Measurements from ENCODE around the gene PCP2. TPM values are rescaled to one million over a fixed set of nuclear protein-coding genes. Genes with fewer than 3 reads are reported as not detected.
A peak's percentile ranks its signal among the peaks of the same experiment; 100 is the strongest.

The PCP2 gene
- total and polyA plus RNA-seq, 2 of the 13 experiments (the other 11 are each of a cell fraction or from before 2014, with no cell fraction given): 0.62 TPM; not detected in 1

DNA sequence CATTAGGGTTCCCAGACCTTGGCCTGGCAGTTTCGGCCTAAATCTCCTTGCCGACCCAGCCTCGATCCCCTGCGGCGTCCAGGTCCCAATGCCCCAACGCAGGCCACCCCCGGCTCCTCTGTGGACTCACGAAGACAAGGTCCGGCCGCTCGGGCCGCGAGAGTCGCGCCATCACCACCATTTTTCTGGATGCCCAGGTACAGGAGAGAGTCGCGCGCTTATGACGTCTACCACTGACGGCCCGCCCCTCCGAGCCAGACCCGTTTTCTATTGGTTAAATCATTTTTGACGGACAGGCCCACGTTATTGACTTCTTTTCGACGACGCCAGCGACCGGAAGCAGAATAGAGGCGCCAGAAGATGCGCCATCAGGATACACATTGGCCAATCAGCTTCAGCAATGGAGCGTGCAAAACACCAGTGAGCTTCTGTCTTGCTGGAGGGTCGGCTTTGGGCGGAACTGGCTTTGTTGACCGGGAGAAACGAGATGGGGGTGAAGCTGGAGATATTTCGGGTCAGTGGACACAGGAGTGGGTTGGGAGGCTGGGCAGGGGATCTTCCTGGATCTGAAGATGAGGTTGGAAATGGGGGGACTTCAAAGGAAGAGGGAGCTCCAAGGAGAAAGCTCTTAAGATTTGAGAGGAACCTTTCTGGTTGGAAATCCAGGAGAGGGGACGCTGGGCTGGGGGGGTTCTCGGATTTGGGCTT, 4.0 kb downstream of the PCP2 start, which contains the start of the genes PET100 and XAB2 (continued):
- TF ChIP-seq FOXA1 (IDR thresholded peaks at IDR 0.05) (no peak), FOXA1 (CRISPR knock-in tag; IDR thresholded peaks at IDR 0.05) (peak; percentile 89), NAIF1 (CRISPR knock-in tag; IDR thresholded peaks at IDR 0.05; ENCODE audit: borderline replicate concordance) (no peak), CHD2 (IDR thresholded peaks at IDR 0.05; ENCODE audit: low read depth, low read length) (no peak; the same call in 1 of the 2 replicates), KLF15 (CRISPR knock-in tag; IDR thresholded peaks at IDR 0.05; ENCODE audit: borderline replicate concordance) (no peak), ZNF598 (CRISPR knock-in tag; IDR thresholded peaks at IDR 0.05; ENCODE audit: borderline replicate concordance) (peak; percentile 57; the same call in 1 of the 2 replicates), ZNF768 (CRISPR knock-in tag; IDR thresholded peaks at IDR 0.05) (peak; percentile 30; the same call in 1 of the 2 replicates), FOXJ3 (CRISPR knock-in tag; IDR thresholded peaks at IDR 0.05; ENCODE audit: borderline replicate concordance) (0 out of 2 replicates have a peak, but pooled peaks have one; percentile 27), SMAD3 (CRISPR knock-in tag; IDR thresholded peaks at IDR 0.05) (0 out of 2 replicates have a peak, but pooled peaks have one; percentile 18), ZNF567 (CRISPR knock-in tag; IDR thresholded peaks at IDR 0.05; ENCODE audit: borderline replicate concordance) (no peak), ZSCAN25 (CRISPR knock-in tag; IDR thresholded peaks at IDR 0.05) (no peak; the same call in 1 of the 2 replicates), ZNF343 (CRISPR knock-in tag; IDR thresholded peaks at IDR 0.05) (no peak)
- TF ChIP-seq, protein P1, sequence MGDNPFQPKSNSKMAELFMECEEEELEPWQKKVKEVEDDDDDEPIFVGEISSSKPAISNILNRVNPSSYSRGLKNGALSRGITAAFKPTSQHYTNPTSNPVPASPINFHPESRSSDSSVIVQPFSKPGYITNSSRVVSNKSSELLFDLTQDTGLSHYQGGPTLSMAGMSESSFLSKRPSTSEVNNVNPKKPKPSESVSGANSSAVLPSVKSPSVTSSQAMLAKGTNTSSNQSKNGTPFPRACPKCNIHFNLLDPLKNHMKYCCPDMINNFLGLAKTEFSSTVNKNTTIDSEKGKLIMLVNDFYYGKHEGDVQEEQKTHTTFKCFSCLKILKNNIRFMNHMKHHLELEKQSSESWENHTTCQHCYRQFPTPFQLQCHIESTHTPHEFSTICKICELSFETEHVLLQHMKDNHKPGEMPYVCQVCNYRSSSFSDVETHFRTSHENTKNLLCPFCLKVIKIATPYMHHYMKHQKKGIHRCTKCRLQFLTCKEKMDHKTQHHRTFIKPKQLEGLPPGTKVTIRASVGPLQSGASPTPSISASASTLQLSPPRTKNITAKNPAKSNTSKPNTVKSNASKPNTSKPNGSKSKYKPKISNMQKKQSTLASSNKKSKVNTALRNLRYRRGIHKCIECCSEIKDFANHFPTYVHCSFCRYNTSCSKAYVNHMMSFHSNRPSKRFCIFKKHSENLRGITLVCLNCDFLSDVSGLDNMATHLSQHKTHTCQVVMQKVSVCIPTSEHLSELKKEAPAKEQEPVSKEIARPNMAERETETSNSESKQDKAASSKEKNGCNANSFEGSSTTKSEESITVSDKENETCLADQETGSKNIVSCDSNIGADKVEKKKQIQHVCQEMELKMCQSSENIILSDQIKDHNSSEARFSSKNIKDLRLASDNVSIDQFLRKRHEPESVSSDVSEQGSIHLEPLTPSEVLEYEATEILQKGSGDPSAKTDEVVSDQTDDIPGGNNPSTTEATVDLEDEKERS (CRISPR knock-in tag; IDR thresholded peaks at IDR 0.05): 0 out of 2 replicates have a peak, but pooled peaks have one; percentile 46
- TF ChIP-seq, protein P2, sequence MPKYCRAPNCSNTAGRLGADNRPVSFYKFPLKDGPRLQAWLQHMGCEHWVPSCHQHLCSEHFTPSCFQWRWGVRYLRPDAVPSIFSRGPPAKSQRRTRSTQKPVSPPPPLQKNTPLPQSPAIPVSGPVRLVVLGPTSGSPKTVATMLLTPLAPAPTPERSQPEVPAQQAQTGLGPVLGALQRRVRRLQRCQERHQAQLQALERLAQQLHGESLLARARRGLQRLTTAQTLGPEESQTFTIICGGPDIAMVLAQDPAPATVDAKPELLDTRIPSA (CRISPR knock-in tag; IDR thresholded peaks at IDR 0.05; ENCODE audit: borderline replicate concordance): no peak
- TF ChIP-seq, protein P3, sequence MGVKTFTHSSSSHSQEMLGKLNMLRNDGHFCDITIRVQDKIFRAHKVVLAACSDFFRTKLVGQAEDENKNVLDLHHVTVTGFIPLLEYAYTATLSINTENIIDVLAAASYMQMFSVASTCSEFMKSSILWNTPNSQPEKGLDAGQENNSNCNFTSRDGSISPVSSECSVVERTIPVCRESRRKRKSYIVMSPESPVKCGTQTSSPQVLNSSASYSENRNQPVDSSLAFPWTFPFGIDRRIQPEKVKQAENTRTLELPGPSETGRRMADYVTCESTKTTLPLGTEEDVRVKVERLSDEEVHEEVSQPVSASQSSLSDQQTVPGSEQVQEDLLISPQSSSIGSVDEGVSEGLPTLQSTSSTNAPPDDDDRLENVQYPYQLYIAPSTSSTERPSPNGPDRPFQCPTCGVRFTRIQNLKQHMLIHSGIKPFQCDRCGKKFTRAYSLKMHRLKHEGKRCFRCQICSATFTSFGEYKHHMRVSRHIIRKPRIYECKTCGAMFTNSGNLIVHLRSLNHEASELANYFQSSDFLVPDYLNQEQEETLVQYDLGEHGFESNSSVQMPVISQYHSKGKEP (CRISPR knock-in tag; IDR thresholded peaks at IDR 0.05): no peak
- TF ChIP-seq, protein P4, sequence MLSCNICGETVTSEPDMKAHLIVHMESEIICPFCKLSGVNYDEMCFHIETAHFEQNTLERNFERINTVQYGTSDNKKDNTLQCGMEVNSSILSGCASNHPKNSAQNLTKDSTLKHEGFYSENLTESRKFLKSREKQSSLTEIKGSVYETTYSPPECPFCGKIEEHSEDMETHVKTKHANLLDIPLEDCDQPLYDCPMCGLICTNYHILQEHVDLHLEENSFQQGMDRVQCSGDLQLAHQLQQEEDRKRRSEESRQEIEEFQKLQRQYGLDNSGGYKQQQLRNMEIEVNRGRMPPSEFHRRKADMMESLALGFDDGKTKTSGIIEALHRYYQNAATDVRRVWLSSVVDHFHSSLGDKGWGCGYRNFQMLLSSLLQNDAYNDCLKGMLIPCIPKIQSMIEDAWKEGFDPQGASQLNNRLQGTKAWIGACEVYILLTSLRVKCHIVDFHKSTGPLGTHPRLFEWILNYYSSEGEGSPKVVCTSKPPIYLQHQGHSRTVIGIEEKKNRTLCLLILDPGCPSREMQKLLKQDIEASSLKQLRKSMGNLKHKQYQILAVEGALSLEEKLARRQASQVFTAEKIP (CRISPR knock-in tag; IDR thresholded peaks at IDR 0.05; ENCODE audit: borderline replicate concordance): no peak
- TF ChIP-seq, protein P5, sequence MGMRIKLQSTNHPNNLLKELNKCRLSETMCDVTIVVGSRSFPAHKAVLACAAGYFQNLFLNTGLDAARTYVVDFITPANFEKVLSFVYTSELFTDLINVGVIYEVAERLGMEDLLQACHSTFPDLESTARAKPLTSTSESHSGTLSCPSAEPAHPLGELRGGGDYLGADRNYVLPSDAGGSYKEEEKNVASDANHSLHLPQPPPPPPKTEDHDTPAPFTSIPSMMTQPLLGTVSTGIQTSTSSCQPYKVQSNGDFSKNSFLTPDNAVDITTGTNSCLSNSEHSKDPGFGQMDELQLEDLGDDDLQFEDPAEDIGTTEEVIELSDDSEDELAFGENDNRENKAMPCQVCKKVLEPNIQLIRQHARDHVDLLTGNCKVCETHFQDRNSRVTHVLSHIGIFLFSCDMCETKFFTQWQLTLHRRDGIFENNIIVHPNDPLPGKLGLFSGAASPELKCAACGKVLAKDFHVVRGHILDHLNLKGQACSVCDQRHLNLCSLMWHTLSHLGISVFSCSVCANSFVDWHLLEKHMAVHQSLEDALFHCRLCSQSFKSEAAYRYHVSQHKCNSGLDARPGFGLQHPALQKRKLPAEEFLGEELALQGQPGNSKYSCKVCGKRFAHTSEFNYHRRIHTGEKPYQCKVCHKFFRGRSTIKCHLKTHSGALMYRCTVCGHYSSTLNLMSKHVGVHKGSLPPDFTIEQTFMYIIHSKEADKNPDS (CRISPR knock-in tag; IDR thresholded peaks at IDR 0.05): no peak
- TF ChIP-seq, protein P6, sequence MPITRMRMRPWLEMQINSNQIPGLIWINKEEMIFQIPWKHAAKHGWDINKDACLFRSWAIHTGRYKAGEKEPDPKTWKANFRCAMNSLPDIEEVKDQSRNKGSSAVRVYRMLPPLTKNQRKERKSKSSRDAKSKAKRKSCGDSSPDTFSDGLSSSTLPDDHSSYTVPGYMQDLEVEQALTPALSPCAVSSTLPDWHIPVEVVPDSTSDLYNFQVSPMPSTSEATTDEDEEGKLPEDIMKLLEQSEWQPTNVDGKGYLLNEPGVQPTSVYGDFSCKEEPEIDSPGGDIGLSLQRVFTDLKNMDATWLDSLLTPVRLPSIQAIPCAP (CRISPR knock-in tag; IDR thresholded peaks at IDR 0.05; ENCODE audit: low read depth): no peak
